CD4-positive, alpha-beta T cell (primary cell): Measurements from ENCODE around the gene PDPK1. TPM values are rescaled to one million over a fixed set of nuclear protein-coding genes. Genes with fewer than 3 reads are reported as not detected.
"Not testable (repeated sequence)": the region's sequence is repeated elsewhere in the genome, so short reads cannot be mapped to it uniquely, and the experiment has no call there.

Experiments
- ATAC-seq: fragments of 200-7000 bp; cut with Tn5 transposase; one replicate; pipeline ENCODE4 v1.10.0; 2022; ENCODE audit warnings: mild to moderate bottlenecking; ENCODE audit not compliant: poor library complexity
- CTCF ChIA-PET: fragments of 350-600 bp; sonication (Branson Sonifier 250); formaldehyde crosslinking; loops from one replicate; lab custom pipeline; 2021; ENCODE audit warnings: antibody characterized with exemption, inconsistent platforms; lab: Charles Lee
- POLR2A ChIA-PET: fragments of 350-600 bp; sonication (Branson Sonifier 250); formaldehyde crosslinking; loops from one replicate; lab custom pipeline; 2021; ENCODE audit warnings: antibody characterized with exemption, inconsistent platforms; lab: Charles Lee
- DNase-seq, 14 experiments: peaks; one replicate each; pipeline ENCODE4 v3.0.0-alpha.2; 2013 to 2020; ENCODE audit warnings: mixed read lengths in 2 of 14
- H3K27ac ChIP-seq, 2 donors: one replicate each; pipeline versions ENCODE4 v1.5.1 to v1.7.0; 2013; ENCODE audit warnings: low read length in 2 of 2, low read depth in 1 of 2, mild to moderate bottlenecking in 1 of 2
- H3K27me3 ChIP-seq, 2 experiments: 1 replicate in 1 of 2; 2 replicates in 1 of 2; pipeline versions ENCODE4 v1.6.1 to v1.7.0; 2013; ENCODE audit warnings: low read length in 2 of 2, control low read depth in 1 of 2, mild to moderate bottlenecking in 1 of 2, moderate library complexity in 1 of 2; ENCODE audit not compliant: insufficient read depth in 2 of 2, control insufficient read depth in 1 of 2
- H3K36me3 ChIP-seq: one replicate; pipeline ENCODE4 v1.6.1; 2013; ENCODE audit warnings: low read length, control low read depth; ENCODE audit not compliant: insufficient read depth
- H3K4me1 ChIP-seq: one replicate; pipeline ENCODE4 v1.6.1; 2013; ENCODE audit warnings: low read length, control low read depth; ENCODE audit not compliant: insufficient read depth
- H3K4me3 ChIP-seq: one replicate; pipeline ENCODE4 v1.5.1; 2013; ENCODE audit warnings: mild to moderate bottlenecking, low read length, moderate library complexity
- H3K9me3 ChIP-seq, 2 experiments: 1 replicate in 1 of 2; 2 replicates in 1 of 2; pipeline versions ENCODE4 v1.6.1 to v1.7.0; 2013; ENCODE audit warnings: low read length in 2 of 2, mild to moderate bottlenecking in 2 of 2, control low read depth in 1 of 2, moderate library complexity in 1 of 2; ENCODE audit not compliant: control insufficient read depth in 1 of 2, insufficient read depth in 1 of 2
- H3K27ac Mint-ChIP-seq: one replicate; pipeline ENCODE4 v1.8.0; 2020; ENCODE audit warnings: mixed read lengths
- H3K27me3 Mint-ChIP-seq: one replicate; pipeline ENCODE4 v1.8.0; 2021; ENCODE audit warnings: mixed read lengths
- H3K36me3 Mint-ChIP-seq: one replicate; pipeline ENCODE4 v1.8.0; 2021; ENCODE audit warnings: low read depth, mixed read lengths
- H3K4me1 Mint-ChIP-seq: one replicate; pipeline ENCODE4 v1.8.0; 2021; ENCODE audit warnings: low read depth, mixed read lengths
- H3K4me3 Mint-ChIP-seq: one replicate; pipeline ENCODE4 v1.8.0; 2020; ENCODE audit warnings: mild to moderate bottlenecking, mixed read lengths
- H3K9me3 Mint-ChIP-seq: one replicate; pipeline ENCODE4 v1.8.0; 2020; ENCODE audit warnings: mixed read lengths
- intact Hi-C, 2 experiments: fragments of 100-400 bp; cut with DNase I in 1 of 2; cut with micrococcal nuclease in 1 of 2; formaldehyde crosslinking; loops; one replicate each; pipeline versions ENCODE4 v1.15.1 to v1.9.0; 2023 to 2025; cut with DNase I, micrococcal nuclease
- total RNA-seq, 174 experiments: library from RNA in 2 of 174; stranded (reverse) in 2 of 174; gene quantifications; one replicate each; pipeline ENCODE4 v1.2.3 and lab custom pipeline; 2021 to 2026

The PDPK1 gene
- total RNA-seq, 2 experiments from 2014 or later, result 46.1 to 51.1 TPM

- CTCF ChIA-PET, result not testable (repeated sequence)
These were observed 94.5 kb downstream of the PDPK1 start for GRCh38 chr16:2632291-2632690.

GRCh38 chr16:2639071-2639721 lies 101.4 kb downstream of the PDPK1 start:
- H3K27me3 ChIP-seq, H3K9me3 Mint-ChIP-seq, H3K4me3 Mint-ChIP-seq, intact Hi-C loops, POLR2A ChIA-PET, H3K36me3 Mint-ChIP-seq, H3K27ac Mint-ChIP-seq, H3K4me1 ChIP-seq, H3K9me3 ChIP-seq, H3K4me3 ChIP-seq, H3K4me1 Mint-ChIP-seq, H3K27ac ChIP-seq, H3K36me3 ChIP-seq, H3K27me3 Mint-ChIP-seq, CTCF ChIA-PET: not testable (repeated sequence)
- peak in 10 of 14 experiments; percentile 28 to 59 (median 48) for DNase-seq
- ATAC-seq, result peak; percentile 82

More at GRCh38 chr16:2632291-2632690, 94.5 kb downstream of the PDPK1 start:
- H3K4me1 ChIP-seq, H3K9me3 ChIP-seq, H3K27ac Mint-ChIP-seq, H3K27me3 ChIP-seq, intact Hi-C loops, H3K36me3 ChIP-seq, ATAC-seq, H3K27ac ChIP-seq, H3K4me1 Mint-ChIP-seq, H3K4me3 ChIP-seq, POLR2A ChIA-PET, H3K4me3 Mint-ChIP-seq, H3K36me3 Mint-ChIP-seq, H3K27me3 Mint-ChIP-seq, H3K9me3 Mint-ChIP-seq, DNase-seq: not testable (repeated sequence)

- H3K27me3 Mint-ChIP-seq, CTCF ChIA-PET, H3K4me1 ChIP-seq, H3K36me3 Mint-ChIP-seq, H3K4me1 Mint-ChIP-seq, intact Hi-C loops, H3K27ac ChIP-seq, H3K4me3 Mint-ChIP-seq, H3K9me3 ChIP-seq, ATAC-seq, H3K27me3 ChIP-seq, H3K36me3 ChIP-seq, H3K4me3 ChIP-seq, H3K9me3 Mint-ChIP-seq, POLR2A ChIA-PET, DNase-seq, H3K27ac Mint-ChIP-seq: not testable (repeated sequence)
These were observed 101.9 kb downstream of the PDPK1 start for GRCh38 chr16:2639722-2640072.

- H3K36me3 Mint-ChIP-seq, H3K36me3 ChIP-seq, CTCF ChIA-PET, H3K4me3 ChIP-seq, H3K9me3 Mint-ChIP-seq, DNase-seq, intact Hi-C loops, H3K4me1 ChIP-seq, H3K4me1 Mint-ChIP-seq, H3K9me3 ChIP-seq, H3K4me3 Mint-ChIP-seq, POLR2A ChIA-PET, H3K27ac Mint-ChIP-seq, H3K27me3 Mint-ChIP-seq, H3K27ac ChIP-seq, ATAC-seq, H3K27me3 ChIP-seq: not testable (repeated sequence)
These were observed 104.7 kb downstream of the PDPK1 start for GRCh38 chr16:2642561-2642960.

GRCh38 chr16:2644754-2645453 lies 107.1 kb downstream of the PDPK1 start:
- H3K9me3 ChIP-seq, DNase-seq, CTCF ChIA-PET, H3K36me3 ChIP-seq, H3K4me3 Mint-ChIP-seq, ATAC-seq, H3K27me3 ChIP-seq, H3K4me1 ChIP-seq, H3K9me3 Mint-ChIP-seq, H3K27me3 Mint-ChIP-seq, POLR2A ChIA-PET, H3K36me3 Mint-ChIP-seq, H3K4me1 Mint-ChIP-seq, H3K27ac ChIP-seq, intact Hi-C loops, H3K27ac Mint-ChIP-seq, H3K4me3 ChIP-seq: not testable (repeated sequence)

- H3K4me1 Mint-ChIP-seq, DNase-seq, H3K4me3 Mint-ChIP-seq, H3K36me3 ChIP-seq, H3K27me3 Mint-ChIP-seq, H3K27ac Mint-ChIP-seq, H3K9me3 ChIP-seq, intact Hi-C loops, H3K36me3 Mint-ChIP-seq, POLR2A ChIA-PET, CTCF ChIA-PET, H3K27me3 ChIP-seq, H3K27ac ChIP-seq, H3K9me3 Mint-ChIP-seq, ATAC-seq, H3K4me1 ChIP-seq, H3K4me3 ChIP-seq: not testable (repeated sequence)
These were observed 113.5 kb downstream of the PDPK1 start for GRCh38 chr16:2651268-2651871.
